Stimulated activated CD8-positive, alpha-beta memory T cell treated with anti-CD3 and anti-CD28 coated beads, Interleukin-2, amount 100 ng/mL, for 48 hours (primary cell): ENCODE results near the gene SNX12.
"Not testable (repeated sequence)": the region's sequence is repeated elsewhere in the genome, so short reads cannot be mapped to it uniquely, and the experiment has no call there.

ENCODE experiments used
- DNase-seq, 2 donors: peaks; one replicate each; pipeline ENCODE4 v3.0.0-alpha.2; 2020; ENCODE audit warnings: low read depth in 2 of 2

SNX12 gene

DNA sequence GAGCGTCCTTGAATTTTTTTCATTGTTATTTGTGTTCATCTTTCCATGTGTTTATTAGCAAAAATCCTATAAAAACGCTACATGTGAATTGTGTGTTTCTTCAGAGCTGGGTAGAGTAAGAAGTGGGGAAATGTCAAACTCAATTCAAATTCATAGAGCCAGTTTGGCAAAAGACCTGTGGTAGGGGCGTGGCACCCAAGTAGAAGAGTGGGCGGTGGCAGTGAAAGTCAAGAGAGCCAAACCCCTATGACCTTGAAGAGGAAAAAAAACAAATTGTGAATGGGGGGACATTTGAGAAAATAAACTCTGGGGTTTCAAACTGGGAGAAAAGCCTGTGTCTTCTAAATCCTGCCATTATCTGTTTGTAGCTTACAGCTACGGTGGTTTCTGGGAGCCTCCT is 23.1 kb upstream of the SNX12 start:
- no peak for DNase-seq

- DNase-seq: no peak
Observed at GRCh38 chrX:71085900-71086299, 17.8 kb upstream of the SNX12 start.

DNA sequence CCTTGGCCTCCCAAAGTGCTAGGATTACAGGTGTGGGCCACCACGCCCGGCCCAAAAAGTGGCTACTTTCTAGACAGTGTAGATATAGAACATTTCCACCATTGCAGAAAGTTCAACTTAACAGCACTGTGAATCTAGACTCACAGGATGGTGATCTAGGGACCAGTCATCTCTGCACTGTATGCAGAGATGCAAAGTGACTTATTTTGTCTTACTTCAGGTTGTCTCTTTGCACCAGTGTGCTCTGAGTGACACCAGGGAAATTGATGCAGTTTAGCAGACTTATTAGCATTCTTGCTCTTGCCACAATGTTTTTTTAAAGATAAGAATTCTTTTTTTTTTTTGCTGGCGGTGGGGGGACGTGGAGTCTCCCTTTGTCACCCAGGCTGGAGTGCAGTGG is 14.7 kb upstream of the SNX12 start:
- DNase-seq: no peak

DNA sequence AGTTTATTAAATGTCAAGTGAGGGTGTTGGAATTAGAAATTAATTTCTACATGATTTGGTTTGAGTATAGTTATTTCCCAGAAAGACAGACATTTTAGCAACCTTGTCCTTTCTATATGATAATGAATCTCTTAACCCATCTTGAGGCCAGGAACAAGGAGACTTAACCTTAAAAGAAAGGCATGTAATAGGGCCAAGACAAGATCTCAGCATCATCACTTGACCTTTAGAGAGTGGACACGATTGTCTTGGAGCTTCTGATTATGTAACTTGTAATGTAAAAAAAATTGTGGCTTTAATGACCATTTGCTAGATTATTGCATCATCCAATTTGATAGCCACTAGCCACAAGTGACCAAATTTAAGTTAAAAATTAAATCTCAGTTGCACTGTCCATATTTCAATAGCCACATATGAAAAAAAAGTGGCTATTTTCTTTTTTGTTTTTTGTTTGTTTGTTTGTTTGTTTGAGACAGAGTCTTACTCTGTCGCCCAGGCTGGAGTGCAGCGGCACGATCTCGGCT is 14.1 kb upstream of the SNX12 start:
- no peak for DNase-seq

GRCh38 chrX:71081330-71082123 is 13.4 kb upstream of the SNX12 start:
- DNase-seq: no peak

DNA sequence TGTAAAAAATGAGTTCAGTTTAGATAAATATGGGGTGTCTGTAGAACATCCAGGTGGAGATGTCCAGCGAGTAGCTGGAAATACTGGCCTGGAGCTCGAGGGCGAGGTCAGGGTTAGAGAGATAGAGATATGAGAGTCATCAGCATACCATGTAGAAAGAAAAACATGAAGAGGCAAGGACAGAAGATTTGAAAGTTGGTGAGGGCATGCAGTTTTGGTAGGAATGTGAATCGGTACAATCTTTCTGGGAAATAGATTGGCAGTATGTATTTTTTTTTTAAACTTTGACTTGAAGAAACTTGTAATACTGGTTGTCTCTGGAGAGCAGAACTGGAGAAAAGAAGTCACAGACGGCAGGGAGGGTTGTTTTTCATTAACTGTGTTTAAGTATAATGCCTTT is 2.4 kb upstream of the SNX12 start:
- DNase-seq: no peak

- DNase-seq: no peak
Observed at GRCh38 chrX:71067712-71068043, 456 bp downstream of the SNX12 start.

DNA sequence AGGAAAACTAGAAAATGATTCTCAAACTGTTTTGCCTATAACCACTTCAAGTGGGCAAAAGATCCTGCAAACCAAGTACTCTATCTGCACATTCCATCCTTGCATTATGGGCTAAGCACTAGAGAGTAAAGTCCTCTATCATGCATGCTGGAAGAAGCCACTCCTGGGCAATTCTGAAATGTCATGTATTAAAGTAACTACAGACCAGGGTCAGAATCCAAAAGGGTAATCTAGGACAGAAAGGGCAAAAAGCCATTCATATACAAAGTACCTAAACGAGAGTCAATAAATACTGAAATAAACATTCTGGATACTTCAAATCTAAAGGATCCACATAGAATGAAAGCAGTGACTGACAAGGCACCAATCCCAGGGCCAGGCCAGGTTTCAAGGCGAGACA is 1.0 kb downstream of the SNX12 start:
- DNase-seq: no peak

GRCh38 chrX:71060127-71060526 is 8.0 kb downstream of the SNX12 start:
- no peak for DNase-seq

- DNase-seq: no peak
Observed at GRCh38 chrX:71057848-71058530, 10.1 kb downstream of the SNX12 start.

GRCh38 chrX:71056867-71057266 is 11.3 kb downstream of the SNX12 start:
- DNase-seq: no peak

DNA sequence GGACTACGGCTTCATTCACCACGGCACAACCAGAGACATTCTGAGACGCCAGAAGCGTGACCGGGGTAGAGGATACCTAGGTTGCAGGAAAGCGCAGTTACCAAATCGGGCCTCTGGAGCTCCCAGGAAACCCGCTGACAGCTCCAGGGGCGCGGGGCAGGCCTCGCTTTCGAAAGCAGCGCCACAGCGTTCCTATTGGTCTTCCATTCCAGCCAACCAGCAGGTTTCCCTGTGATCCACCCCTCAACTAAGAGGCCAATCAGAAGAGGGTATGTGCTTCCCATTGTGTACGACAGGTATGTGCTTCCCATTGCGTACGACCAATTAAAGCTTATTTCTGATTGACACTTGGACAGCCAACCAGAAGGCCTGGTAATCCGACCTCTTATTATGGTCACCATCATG is 14.9 kb downstream of the SNX12 start:
- DNase-seq: no peak

GRCh38 chrX:71052721-71053120 is 15.4 kb downstream of the SNX12 start:
- DNase-seq: no peak

GRCh38 chrX:71047891-71048290 is 20.2 kb downstream of the SNX12 start:
- not testable (repeated sequence) for DNase-seq

GRCh38 chrX:71017396-71017939 is 50.7 kb downstream of the SNX12 start:
- no peak for DNase-seq
